GM18520 (cell line): ENCODE measurements around the gene XPOT.
"Not testable (repeated sequence)": the region's sequence is repeated elsewhere in the genome, so short reads cannot be mapped to it uniquely, and the experiment has no call there.

Source experiments
- ATAC-seq: cut with Tn5 transposase; IDR thresholded peaks from one replicate; pipeline ENCODE4 v1.9.1; 2021; ENCODE audit not compliant: unreplicated experiment

The XPOT gene, protein sequence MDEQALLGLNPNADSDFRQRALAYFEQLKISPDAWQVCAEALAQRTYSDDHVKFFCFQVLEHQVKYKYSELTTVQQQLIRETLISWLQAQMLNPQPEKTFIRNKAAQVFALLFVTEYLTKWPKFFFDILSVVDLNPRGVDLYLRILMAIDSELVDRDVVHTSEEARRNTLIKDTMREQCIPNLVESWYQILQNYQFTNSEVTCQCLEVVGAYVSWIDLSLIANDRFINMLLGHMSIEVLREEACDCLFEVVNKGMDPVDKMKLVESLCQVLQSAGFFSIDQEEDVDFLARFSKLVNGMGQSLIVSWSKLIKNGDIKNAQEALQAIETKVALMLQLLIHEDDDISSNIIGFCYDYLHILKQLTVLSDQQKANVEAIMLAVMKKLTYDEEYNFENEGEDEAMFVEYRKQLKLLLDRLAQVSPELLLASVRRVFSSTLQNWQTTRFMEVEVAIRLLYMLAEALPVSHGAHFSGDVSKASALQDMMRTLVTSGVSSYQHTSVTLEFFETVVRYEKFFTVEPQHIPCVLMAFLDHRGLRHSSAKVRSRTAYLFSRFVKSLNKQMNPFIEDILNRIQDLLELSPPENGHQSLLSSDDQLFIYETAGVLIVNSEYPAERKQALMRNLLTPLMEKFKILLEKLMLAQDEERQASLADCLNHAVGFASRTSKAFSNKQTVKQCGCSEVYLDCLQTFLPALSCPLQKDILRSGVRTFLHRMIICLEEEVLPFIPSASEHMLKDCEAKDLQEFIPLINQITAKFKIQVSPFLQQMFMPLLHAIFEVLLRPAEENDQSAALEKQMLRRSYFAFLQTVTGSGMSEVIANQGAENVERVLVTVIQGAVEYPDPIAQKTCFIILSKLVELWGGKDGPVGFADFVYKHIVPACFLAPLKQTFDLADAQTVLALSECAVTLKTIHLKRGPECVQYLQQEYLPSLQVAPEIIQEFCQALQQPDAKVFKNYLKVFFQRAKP

DNA sequence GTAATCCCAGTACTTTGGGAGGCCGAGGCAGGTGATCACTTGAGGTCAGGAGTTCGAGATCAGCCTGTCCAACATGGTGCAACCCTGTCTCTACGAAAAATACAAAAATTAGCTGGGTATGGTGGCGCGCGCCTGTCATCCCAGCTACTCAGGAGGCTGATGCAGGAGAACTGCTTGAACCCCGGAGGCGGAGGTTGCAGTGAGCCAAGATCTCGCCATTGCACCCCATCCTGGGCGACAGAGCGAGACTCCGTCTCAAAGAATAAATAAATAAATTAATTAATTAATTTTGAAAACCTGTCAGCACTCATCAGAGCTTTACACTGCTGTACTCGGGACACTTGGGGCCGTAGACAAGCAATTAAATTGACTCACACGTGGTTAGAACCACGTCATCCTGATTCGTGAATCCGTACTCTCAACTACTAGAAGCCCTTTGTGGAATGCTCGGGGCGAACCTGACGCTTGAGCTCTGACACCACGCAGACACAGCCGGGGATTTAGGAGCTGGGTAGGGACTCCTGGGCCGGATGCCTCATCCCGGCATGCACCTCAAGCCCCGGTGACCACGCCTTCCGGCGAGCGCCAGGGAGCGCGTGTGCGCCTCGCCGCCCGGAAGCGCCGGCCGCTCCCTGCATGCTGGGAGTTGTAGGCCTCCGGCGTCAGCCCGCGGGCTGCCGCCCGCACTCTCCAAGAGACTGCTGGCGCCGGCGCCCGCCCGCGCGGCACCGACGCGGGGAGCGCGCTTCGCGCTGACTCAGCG lies at the start of gene XPOT:
TSS of gene XPOT (plus strand) at position 686 of the 763 bp plus-strand sequence. CDS start 5,644 bp downstream, outside the sequence.
- ATAC-seq, result peak; percentile 95

DNA sequence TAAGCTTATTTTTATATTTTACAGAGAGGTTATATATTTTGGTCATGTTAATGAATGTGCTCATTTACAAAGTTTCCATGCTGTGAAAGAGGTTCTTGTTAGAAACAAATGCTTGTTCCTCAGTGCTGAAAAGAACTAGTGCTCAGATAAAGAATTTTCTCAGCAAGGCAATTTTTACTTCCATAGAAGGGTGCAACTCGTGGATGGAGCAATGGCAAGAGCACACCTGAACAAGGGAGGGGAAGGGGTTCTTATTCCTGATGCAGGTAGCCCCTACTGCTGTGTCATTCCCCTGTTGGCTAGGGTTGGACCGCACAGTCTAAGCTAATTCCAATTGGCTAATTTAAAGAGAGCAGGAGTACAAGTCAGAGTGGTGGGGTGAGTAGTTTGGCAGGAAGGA lies 48.0 kb upstream of the XPOT start:
- ATAC-seq, result not testable (repeated sequence)

DNA sequence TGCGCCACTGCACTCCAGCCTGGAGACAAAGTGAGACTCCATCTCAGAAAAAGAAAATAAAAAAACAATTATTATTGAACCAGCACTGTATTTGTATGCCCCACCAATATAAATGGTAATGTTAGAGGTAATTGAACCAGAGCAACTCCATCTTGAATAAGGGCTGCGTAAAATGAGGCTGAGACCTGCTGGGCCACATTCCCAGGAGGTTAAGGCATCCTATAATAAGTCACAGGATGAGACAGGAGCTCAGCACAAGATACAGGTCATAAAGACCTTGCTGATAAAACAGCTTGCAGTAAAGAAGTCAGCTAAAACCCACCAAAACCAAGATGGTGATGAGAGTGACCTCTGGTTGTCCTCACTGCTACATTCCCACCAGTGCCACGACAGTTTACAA lies 43.0 kb upstream of the XPOT start:
- ATAC-seq, result not testable (repeated sequence)

DNA sequence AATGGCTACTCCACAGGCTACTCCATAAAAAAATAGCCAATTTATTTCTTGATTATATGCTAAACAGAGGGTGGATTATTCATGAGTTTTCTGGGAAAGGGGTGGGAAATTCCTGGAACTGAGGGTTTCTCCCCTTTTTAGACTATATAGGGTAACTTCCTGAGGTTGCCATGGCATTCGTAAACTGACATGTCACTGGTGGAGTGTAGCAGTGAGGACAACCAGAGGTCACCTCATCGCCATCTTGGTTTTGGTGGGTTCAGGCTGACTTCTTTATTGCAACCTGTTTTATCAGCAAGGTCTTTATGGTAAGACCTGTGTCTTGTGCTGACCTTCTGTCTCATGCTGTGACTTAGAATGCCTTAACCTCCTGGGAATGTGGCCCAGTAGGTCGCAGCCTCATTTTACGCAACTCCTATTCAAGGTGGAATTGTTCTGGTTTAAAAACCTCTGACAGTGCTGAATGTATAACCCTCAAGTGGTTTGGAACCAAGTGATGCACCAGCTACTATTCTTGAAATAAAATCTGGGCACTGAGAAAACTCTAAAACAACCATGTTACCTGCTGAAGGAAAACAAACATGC lies 41.4 kb upstream of the XPOT start:
- no peak for ATAC-seq

DNA sequence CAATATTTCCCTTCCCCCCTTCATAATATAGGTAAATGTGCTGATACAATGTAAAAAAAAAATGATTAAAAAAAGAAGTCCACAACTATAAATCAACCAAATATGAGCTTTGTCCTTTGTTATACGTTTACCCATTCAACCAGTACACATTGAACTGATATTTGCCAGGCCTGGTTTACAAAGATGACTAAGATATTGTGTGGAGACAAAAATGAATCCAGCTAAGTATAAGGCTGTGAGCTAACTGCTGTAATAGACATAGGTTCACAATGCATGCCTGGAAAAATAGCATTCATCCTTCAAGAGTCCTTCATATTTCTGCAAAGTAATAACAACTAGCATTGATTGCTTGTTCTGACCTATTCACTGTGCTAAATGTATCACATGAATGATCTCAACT lies 20.5 kb upstream of the XPOT start:
- ATAC-seq, result no peak

DNA sequence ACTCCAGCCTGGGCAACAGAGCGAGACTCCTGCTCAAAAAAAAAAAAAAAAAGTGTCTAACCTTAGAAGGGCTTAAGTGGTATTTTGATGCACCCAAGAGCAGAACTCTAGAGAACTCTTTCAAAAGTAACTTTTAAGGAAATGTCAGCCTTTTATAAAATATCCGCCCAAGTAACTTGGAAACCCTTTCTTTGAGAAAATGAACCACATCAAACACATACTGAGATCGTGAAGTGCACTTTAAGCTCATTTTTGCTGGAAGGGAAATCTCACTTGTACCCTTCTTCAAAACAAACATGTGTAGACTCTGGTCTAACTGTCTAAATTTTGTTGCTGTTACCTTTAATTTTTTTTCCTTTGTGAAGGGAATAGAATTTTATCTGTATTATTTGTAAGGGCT lies 19.2 kb upstream of the XPOT start:
- ATAC-seq, result no peak

DNA sequence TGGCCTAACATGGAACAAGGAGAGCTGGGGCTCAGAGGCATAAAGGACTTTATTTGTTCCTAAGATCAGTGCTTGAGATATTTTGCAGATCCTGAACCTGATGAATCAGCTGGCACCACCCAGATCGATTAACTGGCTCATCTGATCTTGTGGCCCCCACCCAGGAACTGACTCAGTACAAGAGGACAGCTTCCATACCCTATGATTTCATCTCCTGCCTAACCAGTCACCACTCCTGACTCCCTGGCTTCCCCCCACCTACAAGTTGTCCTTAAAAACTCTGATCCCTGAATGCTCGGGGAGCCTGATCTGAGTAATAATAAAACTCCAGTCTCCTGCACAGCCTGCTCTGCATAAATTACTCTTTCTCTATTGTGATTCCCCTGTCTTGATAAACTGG lies 18.7 kb upstream of the XPOT start:
- ATAC-seq, result no peak

DNA sequence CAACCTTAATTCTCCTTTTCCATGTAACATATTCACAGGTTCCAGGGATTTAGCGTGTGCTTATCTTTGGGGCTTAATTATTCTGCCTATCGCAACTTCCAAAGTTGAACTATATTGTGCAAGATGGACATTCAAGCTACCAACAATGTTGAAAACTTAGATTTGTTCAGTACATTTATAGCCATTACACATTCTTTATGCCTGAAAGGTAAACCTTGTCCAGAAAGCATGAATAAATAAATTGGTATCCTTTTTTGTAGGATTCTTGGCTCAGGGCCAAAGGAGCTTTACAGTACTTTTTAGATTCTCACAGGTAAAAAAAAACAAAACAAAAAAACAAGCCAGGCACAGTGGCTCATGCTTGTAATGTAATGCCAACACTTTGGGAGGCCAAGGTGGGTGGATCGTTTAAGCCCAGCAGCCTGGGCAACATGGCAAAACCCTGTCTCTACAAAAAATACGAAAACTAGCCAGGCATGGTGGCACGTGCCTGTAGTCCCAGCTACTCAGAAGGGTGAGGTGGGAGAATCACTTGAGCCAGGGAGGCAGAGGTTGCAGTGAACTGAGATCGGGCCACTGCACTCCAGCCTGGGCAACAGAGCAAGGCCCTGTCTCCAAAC lies 16.9 kb upstream of the XPOT start:
- no peak for ATAC-seq

DNA sequence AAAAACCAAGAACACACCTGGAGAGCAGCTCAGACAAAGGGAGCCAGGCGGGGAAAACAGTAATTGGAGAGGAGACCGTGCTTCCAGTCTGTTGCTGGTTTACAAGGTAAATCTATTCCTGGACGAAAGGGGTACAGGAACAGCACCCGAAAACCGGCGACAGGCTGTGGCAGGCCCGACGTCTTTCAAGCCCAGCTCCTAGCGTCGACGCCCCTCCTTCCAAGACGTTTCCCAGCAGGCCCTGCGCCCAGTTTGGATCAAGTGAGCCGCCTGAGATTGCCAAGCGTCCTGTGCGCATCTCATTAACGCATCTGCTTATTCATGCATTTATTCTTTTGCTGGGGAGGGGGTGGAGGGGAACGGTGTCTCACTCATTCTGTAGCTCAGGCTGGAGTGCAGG lies 15.0 kb upstream of the XPOT start:
- ATAC-seq, result no peak

DNA sequence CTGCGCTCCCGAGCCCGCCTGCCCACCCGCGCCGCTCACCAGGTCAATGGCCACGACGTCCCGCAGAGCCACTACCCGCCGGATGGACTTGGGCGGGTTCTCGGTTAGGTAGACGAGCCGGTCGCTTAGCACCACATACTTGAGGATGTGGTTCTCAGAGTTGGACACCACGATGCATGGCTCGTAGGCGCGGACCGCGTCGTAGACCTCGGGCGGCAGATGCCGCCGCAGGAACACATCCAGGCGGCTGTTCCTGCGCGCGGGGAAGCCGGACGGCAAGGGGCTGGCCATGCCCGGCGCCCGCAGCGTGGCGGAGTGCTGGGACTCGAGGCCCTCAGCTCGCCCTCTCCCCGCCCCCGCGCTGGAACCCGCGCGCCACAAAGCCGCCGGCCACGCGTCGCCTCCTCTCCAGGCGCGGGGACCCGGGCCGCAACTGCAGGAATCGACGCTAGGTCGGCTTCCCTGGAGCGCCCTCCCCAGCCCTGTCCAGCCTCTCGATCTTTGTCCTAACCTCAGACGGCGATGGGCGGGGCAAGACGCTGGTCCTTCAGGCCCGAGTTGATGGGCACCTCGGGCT lies 13.8 kb upstream of the XPOT start, which contains the start of gene C12orf56:
TSS of gene C12orf56 (minus strand) at position 484 of the 577 bp plus-strand sequence. CDS start at position 291, 193 bp downstream.
- no peak for ATAC-seq

DNA sequence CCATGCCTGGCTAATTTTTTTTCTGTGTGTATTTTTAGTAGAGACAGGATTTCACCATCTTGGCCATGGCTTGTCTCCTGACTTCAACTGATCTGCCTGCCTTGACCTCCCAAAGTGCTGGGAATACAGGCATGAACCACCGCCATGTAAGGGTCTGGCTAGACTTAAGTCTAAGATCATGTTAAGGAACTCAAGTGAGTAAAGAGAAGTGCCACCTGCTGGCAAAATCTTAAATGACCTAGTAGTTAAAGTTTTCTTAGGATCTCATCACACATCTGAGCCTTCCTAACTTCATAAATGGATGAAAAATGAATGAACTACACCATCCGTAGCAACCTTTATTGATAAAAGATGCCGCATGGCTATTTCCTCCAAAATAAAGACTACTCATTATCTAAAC lies 12.0 kb upstream of the XPOT start:
- no peak for ATAC-seq

DNA sequence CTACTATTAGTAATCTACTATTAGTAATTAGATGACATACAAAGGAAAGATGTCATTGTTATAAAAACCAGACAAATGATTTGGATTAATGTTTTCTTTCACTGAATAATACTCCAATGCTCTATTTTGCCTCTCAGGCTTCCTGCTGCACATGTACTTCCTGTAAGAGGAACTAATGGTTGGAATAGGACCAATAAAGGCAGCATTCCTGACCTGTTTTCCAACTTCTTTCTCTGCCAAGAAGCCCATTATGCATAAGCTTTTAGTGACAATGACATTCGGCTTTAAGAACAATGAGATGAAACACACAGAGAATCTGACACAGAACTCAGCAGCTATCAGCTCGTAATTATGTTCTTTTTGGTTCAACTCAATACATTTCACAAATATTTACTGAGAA lies 8.5 kb upstream of the XPOT start:
- no peak for ATAC-seq

DNA sequence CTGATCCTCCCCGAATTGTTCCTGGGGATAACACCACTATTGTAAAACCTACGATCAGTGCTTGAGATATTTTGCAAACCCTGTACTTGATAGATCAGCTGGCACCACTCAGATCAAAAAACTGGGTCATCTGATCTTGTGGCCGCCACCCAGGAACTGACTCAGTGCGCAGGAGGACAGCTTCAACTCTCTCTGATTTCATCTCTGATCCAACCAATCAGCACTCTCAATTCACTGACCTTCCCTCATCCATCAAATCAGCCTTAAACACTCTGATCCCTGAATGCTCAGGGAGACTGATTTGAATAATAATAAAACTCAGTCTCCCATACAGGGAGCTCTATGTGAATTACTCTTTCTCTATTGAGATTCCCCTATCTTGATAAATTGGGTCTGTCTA lies 4.2 kb upstream of the XPOT start:
- no peak for ATAC-seq

DNA sequence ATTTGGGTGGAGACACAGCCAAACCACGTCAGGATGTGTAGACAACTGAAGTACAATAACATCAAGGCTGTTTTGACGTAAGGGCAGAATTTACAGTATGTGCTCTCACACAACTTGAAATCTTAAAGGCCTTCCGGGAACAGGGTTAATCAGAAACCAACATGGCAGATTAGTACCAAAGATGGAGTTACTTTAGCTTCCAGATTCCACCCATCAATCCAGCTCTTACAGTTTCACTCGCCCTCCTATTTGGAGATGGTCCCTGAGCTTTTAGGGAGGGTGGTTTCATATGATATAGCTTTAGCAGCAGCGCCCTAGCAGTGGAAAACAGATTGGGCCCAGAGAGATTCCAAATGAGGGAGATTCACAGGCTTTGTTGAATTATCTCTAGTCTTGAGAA lies 2.0 kb upstream of the XPOT start:
- no peak for ATAC-seq

DNA sequence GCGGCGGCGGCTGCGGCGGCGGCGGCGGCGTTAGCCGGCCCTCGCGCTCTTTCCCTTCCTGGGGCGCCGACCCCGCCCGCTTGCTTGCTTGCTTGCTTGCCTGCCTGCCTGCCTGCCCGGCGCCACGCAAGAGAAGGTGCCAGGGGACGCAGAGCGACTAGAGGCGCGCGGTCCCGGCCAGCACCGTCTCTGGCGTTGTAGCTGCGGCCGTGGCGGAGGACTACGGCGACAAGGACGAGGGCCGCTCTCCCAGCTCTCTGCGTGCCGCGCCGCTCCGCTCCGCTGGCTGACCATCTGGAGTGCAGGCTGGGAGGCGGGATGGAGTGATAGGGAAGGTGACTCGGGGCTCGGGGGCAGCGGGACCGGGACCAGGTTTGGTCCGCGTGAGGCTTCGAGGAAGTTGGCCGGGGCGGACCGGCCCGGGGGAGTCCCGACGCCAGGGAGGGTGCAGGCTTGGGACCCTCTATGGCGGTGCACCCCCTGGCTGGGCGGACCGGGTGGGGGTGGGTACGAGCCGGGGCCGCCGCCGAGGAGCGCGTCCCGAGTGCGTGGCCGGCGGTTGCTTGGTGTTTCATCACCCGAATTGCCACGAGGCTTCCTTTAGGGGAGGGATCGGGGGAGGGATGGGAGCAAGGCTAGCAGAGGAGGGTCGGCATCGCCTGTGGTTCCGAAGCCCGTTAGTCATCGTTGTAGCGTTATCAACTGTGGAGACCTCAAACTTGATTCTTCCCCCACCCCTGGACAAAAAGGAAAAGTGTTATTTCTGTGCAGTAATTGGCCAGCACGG lies 471 bp downstream of the XPOT start:
- peak; percentile 10 for ATAC-seq

DNA sequence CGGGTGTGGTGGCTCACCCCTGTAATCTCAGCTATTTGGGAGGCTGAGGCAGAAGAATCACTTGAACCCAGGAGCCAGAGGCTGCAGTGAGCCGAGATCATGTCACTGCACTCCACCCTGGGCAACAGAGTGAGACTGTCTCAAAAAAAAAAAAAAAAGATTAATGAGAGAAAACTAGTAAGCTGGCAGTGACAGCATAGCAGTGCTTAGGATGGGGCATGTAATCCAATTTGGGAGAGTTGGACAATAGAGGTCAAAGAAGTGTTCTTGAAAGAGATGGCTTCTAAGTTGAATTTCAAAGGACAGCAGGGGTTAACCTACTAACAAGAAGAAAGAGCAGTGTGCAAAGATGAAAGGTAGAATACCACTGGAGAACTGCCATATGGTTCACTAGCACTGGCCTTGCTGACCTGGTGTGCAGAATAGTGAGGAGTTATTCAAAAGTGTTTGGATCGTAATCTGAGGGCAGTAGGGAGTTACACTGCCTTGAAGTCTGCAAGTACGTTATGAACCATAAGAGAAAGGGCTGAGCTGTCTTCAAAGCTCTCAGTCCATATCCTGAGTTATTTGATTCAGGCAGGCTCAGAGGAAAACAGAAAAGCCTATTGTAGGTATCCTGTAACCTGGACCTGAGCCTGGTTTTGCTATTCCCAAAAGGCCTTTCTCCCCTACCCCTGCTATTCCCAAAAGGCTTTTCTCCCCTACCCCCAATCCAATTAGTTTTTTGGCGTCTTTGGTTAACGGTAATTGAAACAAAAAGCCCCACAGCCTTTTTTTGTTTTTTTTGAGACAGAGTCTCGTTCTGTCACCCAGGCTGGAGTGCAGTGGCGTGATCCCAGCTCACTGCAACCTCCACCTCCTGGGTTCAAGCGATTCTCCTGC lies 3.4 kb downstream of the XPOT start:
- ATAC-seq, result no peak

DNA sequence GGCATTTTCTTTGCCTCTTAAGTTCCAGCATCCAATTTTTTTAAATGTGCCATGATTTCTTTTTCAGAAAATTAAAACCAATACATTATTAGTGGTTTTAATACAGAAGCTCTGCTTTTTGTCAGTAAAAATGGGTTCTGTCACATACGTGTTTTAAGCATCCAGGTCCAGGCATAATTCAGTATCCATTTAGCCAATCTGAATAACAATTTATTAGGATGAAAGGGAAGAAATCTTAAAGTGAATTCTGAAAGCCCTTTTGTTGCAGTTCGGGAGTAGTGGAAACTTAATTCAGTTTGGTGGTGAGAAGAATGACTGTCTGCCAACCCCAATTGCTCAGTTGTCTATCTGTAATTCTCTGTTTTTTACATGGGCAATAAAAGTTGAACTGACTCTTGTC lies 7.2 kb downstream of the XPOT start:
- no peak for ATAC-seq

DNA sequence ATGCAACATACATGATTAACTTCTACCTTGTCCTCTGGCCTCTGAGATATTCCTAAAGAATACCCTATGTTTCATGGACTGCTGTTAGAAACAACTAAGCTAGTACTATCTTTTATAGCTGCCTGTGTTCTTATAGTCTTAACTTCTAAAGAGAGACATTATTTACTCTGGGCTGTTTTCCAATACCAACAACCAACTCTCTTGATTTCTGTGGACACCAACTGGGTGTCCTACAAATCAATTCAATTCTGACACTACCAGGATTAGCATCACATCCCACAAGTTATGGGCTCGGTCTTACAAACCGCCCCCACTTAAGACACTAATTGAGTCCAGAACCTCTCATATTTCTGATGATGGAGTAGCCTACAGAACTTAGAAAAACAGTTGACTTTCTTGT lies 8.3 kb downstream of the XPOT start:
- no peak for ATAC-seq
